Measurements from ENCODE around the gene CERS4. TPM values are rescaled to one million over a fixed set of nuclear protein-coding genes. Genes with fewer than 3 reads are reported as not detected.
"Not testable (repeated sequence)": the region's sequence is repeated elsewhere in the genome, so short reads cannot be mapped to it uniquely, and the experiment has no call there.

The CERS4 gene
- total RNA-seq, 1 donor from 2014 or later: 21.4 TPM

- intact Hi-C loops (cut with DNase I): loop anchor here (2.0 kb wide), 1 partner anchor 42 kb away; no protein-coding TSS in a partner anchor
- ATAC-seq: peak; percentile 8
- no peak for DNase-seq (ENCODE audit: missing footprints)
Measured at GRCh38 chr19:8208119-8208921, 850 bp upstream of the CERS4 start.

GRCh38 chr19:8209462-8210378 is 550 bp downstream of the CERS4 start:
- intact Hi-C loops (cut with DNase I): loop anchor here (2.0 kb wide), 1 partner anchor 41 kb away; no protein-coding TSS in a partner anchor

DNA sequence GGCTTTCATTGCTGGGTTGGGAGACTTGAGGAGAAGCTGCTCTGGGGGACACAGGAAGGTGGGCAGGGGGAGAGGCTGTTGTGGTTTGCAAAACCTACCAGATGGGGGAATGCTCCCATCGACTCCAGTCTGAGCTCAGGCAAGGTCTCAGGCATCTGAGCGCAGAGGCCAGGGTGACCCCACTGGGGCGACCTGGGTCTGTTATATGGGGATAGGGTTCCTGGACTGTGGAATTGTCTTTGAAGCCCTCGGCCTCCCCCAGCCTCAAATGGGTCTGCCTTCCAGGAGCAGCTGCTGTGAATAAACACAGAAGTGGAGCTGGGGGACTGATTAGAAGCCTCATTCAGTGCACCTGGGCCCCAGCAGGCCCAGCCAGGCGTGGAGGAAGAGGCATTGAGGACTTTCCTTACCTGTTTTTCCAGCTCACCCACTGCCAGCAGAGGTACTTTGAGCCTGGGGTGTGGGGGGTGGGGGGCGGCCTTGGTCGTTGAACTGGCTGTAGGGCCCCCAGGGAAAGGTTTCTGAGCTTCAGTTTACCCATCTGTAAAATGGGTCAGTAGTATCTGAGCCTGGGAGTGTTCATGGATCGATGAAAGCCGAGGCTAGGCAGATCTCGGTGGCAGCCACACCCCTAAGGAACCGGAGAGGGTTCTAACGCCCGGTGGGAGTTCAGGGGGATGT is 1.4 kb downstream of the CERS4 start:
- no peak for ATAC-seq
- intact Hi-C loops (cut with DNase I): no loop called here
- DNase-seq (ENCODE audit: missing footprints): no peak

More at GRCh38 chr19:8209462-8210378, 550 bp downstream of the CERS4 start:
- peak; percentile 81 for DNase-seq (ENCODE audit: missing footprints)
- peak; percentile 46 for ATAC-seq

DNA sequence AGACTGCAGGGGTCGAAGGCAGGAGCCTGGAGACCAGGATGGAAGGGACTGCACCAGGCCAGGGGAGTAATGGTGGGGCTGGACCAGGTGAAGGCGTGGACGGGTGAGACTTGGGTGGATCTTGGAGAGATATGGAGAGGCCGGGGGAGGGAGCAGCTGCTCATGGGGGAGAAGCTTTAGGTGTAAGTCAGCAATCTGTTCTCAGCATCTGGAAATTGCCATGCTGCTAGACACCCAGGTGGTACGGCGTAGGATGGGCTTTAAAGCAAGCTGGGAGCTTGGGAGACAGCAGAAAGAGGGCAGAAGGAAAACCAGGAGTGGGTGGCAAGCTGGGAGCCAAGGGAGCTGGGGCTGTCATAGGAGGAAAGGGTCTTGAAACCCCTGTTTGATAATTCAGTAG is 3.0 kb downstream of the CERS4 start:
- ATAC-seq (no peak), DNase-seq (ENCODE audit: missing footprints) (no peak)
- intact Hi-C loops (cut with DNase I): no loop called here

GRCh38 chr19:8212916-8213315 is 3.7 kb downstream of the CERS4 start:
- ATAC-seq: no peak
- intact Hi-C loops (cut with DNase I): no loop called here

GRCh38 chr19:8213827-8214672 is 4.9 kb downstream of the CERS4 start:
- no peak for DNase-seq (ENCODE audit: missing footprints)
- intact Hi-C loops (cut with DNase I): no loop called here
- ATAC-seq: no peak

More at GRCh38 chr19:8212916-8213315, 3.7 kb downstream of the CERS4 start:
- DNase-seq (ENCODE audit: missing footprints): no peak

- DNase-seq (ENCODE audit: missing footprints): no peak
- no peak for ATAC-seq
- intact Hi-C loops (cut with DNase I): no loop called here
Measured at GRCh38 chr19:8214802-8215201, 5.6 kb downstream of the CERS4 start.

- DNase-seq (ENCODE audit: missing footprints) (no peak), ATAC-seq (no peak)
- intact Hi-C loops (cut with DNase I): no loop called here
Measured at GRCh38 chr19:8215783-8216182, 6.6 kb downstream of the CERS4 start.

DNA sequence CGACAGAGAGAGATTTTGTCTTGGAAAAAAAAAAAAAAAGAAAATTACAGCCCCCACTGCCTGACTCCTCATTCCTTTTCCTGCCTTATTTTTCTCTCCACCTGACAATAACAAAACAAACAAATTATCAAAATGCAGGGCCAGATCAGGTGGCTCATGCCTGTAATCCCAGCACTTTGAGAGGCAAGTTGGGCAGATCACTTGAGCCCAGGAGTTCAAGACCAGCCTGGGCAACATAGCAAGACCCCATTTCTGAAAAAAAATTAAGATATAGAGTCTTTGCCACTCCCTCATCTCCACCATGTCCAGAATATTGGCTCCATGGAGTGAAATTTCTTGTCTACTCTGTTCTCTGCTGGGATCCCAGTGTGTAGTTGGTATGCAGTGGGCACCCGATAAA is 7.2 kb downstream of the CERS4 start:
- intact Hi-C loops (cut with DNase I): no loop called here
- ATAC-seq: no peak
- no peak for DNase-seq (ENCODE audit: missing footprints)

- ATAC-seq; intact Hi-C loops (cut with DNase I); DNase-seq (ENCODE audit: missing footprints): not testable (repeated sequence)
Measured at GRCh38 chr19:8218127-8218526, 9.0 kb downstream of the CERS4 start.

GRCh38 chr19:8220481-8220880 is 11.3 kb downstream of the CERS4 start:
- DNase-seq (ENCODE audit: missing footprints) (no peak), ATAC-seq (no peak)
- intact Hi-C loops (cut with DNase I): no loop called here

DNA sequence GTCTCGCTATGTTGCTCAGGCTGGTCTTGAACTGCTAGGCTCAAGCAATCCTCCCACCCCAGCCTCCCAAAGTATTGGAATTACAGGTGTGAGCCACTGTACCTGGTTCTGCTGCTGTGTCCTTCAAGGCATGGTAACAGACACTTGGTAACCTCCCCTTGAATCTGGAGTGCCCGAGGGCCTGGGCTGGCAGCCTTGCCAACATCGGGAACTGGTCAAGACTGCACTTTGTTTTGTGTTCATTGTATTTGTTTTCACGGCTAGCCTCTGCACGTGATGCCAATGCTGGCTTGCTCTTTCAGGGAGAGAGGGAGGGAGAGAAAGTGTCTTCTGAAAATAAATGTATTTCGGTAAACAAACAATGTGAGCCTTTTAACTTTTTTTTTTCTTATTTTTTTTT is 12.0 kb downstream of the CERS4 start:
- intact Hi-C loops (cut with DNase I): no loop called here
- DNase-seq (ENCODE audit: missing footprints) (no peak), ATAC-seq (no peak)

- intact Hi-C loops (cut with DNase I); ATAC-seq; DNase-seq (ENCODE audit: missing footprints): not testable (repeated sequence)
Measured at GRCh38 chr19:8223442-8223841, 14.3 kb downstream of the CERS4 start.

GRCh38 chr19:8224394-8225145 is 15.4 kb downstream of the CERS4 start:
- DNase-seq (ENCODE audit: missing footprints): no peak
- intact Hi-C loops (cut with DNase I): no loop called here
- peak; percentile 88 for ATAC-seq

DNA sequence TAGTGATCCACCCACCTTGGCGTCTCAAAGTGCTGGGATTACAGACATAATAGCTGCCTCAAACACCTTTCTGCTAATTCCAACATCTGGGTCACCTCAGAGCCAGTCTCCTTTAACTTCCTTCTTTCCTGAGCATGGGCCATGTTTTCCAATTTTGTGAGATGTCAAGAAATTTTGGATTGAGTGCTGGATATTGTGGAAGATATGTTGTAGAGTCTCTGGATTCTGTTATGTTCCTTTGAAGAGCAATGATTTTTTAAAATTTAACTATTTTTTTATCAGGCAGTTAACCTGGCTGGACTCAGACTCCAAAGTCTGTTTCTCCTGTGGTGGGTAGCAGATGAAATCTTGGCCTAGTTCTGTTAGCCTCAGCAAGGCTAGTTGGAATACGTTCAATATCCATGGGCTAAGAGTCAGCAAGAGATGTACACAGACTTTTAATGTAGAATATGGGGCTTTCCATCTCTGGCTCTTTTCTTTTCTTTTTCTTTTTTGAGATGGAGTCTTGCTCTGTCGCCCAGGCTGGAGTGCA is 22.0 kb downstream of the CERS4 start:
- intact Hi-C loops (cut with DNase I): no loop called here
- ATAC-seq (no peak), DNase-seq (ENCODE audit: missing footprints) (no peak)

GRCh38 chr19:8233370-8233769 is 24.2 kb downstream of the CERS4 start:
- intact Hi-C loops (cut with DNase I): no loop called here

DNA sequence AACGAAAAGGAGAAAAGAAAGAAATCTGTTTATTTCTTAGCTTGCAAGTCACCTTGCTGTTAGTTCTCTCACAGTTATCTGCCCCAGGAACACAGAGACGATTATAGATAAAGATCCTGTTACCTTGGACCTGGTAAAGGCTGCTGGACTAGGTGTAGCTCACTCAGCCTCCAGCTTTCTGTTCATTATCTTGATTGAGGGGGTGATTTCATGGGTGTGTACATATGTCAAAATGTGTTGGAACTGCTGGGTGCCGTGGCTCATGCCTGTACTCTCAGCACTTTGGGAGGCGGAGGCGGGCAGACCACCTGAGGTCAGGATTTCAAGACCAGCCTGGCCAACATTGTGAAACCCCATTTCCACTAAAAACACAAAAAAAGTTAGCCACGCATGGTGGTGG is 27.9 kb downstream of the CERS4 start:
- intact Hi-C loops (cut with DNase I): no loop called here
- ATAC-seq: no peak
- DNase-seq (ENCODE audit: missing footprints): no peak

More at GRCh38 chr19:8233370-8233769, 24.2 kb downstream of the CERS4 start:
- ATAC-seq: no peak
- no peak for DNase-seq (ENCODE audit: missing footprints)

Measured in Right ventricle myocardium inferior (tissue), 1 donor.